ENCODE measurements around the gene STEEP1.
A peak's percentile ranks its signal among the peaks of the same experiment; 100 is the strongest.

STEEP1 gene

GRCh38 chrX:119565107-119565663 is at the start of gene STEEP1:
TSS of gene STEEP1 (minus strand) at chrX:119565409. CDS start at chrX:119565355, 54 bp downstream.
- peak; percentile 78 for DNase-seq (ENCODE audit: low read depth)

- DNase-seq (ENCODE audit: low read depth): no peak
These were observed 49.6 kb upstream of the STEEP1 start for GRCh38 chrX:119614776-119615175.

GRCh38 chrX:119607018-119607389 is 41.8 kb upstream of the STEEP1 start:
- no peak for DNase-seq (ENCODE audit: low read depth)

GRCh38 chrX:119606280-119607017 is 41.2 kb upstream of the STEEP1 start, which contains the start of gene NKRF:
TSS of gene NKRF (minus strand) at chrX:119606424.
- peak; percentile 79 for DNase-seq (ENCODE audit: low read depth)

GRCh38 chrX:119605464-119606279 is 40.5 kb upstream of the STEEP1 start:
- DNase-seq (ENCODE audit: low read depth): peak; percentile 28

- no peak for DNase-seq (ENCODE audit: low read depth)
These were observed 39.7 kb upstream of the STEEP1 start for GRCh38 chrX:119604766-119605463.

- DNase-seq (ENCODE audit: low read depth): no peak
These were observed 37.6 kb upstream of the STEEP1 start for GRCh38 chrX:119602701-119603255.

GRCh38 chrX:119589810-119590209 is 24.6 kb upstream of the STEEP1 start:
- DNase-seq (ENCODE audit: low read depth): no peak

- no peak for DNase-seq (ENCODE audit: low read depth)
These were observed 18.3 kb upstream of the STEEP1 start for GRCh38 chrX:119583431-119584059.

- DNase-seq (ENCODE audit: low read depth): no peak
These were observed 14.2 kb upstream of the STEEP1 start for GRCh38 chrX:119579414-119579813.

GRCh38 chrX:119574394-119575266 is 9.4 kb upstream of the STEEP1 start, which contains the start of gene UBE2A:
TSS of gene UBE2A (plus strand) at chrX:119574563. CDS start at chrX:119574712, 149 bp downstream.
- DNase-seq (ENCODE audit: low read depth): peak; percentile 82

- no peak for DNase-seq (ENCODE audit: low read depth)
These were observed 8.7 kb upstream of the STEEP1 start for GRCh38 chrX:119573840-119574393.

GRCh38 chrX:119573222-119573621 is 8.0 kb upstream of the STEEP1 start:
- no peak for DNase-seq (ENCODE audit: low read depth)

- DNase-seq (ENCODE audit: low read depth): no peak
These were observed 5.2 kb upstream of the STEEP1 start for GRCh38 chrX:119570351-119570835.

- DNase-seq (ENCODE audit: low read depth): no peak
These were observed 12.7 kb downstream of the STEEP1 start for GRCh38 chrX:119552508-119552907.

GRCh38 chrX:119549327-119550016 is 15.7 kb downstream of the STEEP1 start:
- DNase-seq (ENCODE audit: low read depth): no peak

GRCh38 chrX:119541188-119541587 is 24.0 kb downstream of the STEEP1 start:
- no peak for DNase-seq (ENCODE audit: low read depth)

GRCh38 chrX:119539872-119540271 is 25.3 kb downstream of the STEEP1 start:
- DNase-seq (ENCODE audit: low read depth): no peak

GRCh38 chrX:119537487-119537886 is 27.7 kb downstream of the STEEP1 start:
- DNase-seq (ENCODE audit: low read depth): no peak

All from activated T-helper 9 cell treated with anti-CD3 and anti-CD28 coated beads, Interleukin-2, amount 50 U/mL, for 16 hours (primary cell).